HEK293T (cell line): ENCODE results near the gene ZCWPW1.

Experiments used
- ARNT ChIP-seq: fragments of 450-650 bp; IDR thresholded peaks from 2 replicates; pipeline ENCODE4 v1.6.1; 2017; ENCODE audit warnings: mild to moderate bottlenecking
- BHLHE40 ChIP-seq: fragments of 450-650 bp; IDR thresholded peaks from 2 replicates; pipeline ENCODE4 v1.6.1; 2016; ENCODE audit warnings: mild to moderate bottlenecking, moderate library complexity, borderline replicate concordance
- L3MBTL2 ChIP-seq: fragments of 450-650 bp; conservative IDR thresholded peaks from 2 replicates; pipeline ENCODE4 v1.6.1; 2016; ENCODE audit warnings: mild to moderate bottlenecking
- LEF1 ChIP-seq: fragments of 450-650 bp; IDR thresholded peaks from 2 replicates; pipeline ENCODE4 v1.6.1; 2017; ENCODE audit warnings: mild to moderate bottlenecking, borderline replicate concordance
- ZNF384 ChIP-seq: fragments of 450-650 bp; IDR thresholded peaks from 2 replicates; pipeline ENCODE4 v1.6.1; 2016

DNA sequence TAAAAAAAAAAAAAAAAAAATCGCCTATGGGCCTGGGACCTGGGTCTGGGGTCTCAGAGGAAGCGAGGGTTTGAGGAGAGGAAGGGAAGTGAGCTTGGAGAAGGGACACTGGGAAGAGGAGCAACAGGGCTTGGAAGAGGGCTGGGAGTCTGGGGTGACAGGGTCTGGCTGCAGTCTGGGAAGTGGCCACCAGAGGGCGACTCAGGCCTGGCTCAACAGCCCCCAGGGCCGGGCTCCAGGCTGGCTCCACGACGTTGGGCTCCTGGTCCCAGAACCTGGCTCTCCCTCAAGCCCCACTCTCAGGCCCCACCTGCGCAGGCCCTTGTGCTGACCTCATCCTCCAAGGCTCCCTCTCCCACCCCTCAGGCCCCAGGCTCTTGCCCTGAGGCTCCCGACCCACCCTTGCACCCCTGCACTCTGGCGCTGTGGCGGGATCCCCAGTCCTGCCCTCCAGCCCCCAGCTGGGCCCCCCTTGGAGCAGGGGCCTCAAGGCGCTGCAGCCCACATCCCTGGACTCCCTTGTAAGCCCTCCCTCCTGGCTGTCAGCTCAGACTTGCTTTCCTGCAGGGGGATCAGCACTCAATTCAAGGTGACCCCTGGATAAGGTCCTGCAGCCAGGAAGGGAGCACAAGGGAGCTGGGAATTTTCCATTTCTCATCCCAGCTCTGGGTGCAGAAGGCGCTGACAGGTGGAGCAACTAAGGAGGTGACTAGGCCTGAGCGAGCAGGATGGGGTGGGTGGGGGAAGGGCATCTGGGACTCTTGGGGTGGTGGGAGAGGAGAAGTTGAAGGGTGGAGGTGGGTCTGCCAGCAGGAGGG is 40.9 kb upstream of the ZCWPW1 start:
- TF ChIP-seq LEF1 = no peak
- TF ChIP-seq L3MBTL2 = no peak
- no peak for TF ChIP-seq ARNT
- no peak for TF ChIP-seq BHLHE40
- TF ChIP-seq ZNF384 = no peak
